Diencephalon (tissue), 1 donor: ENCODE data around the gene KRTAP10-12. TPM values are rescaled to one million over a fixed set of nuclear protein-coding genes. Genes with fewer than 3 reads are reported as not detected.

Experiments used
- small RNA-seq: library from RNA; depleted of rRNA; stranded (forward); fragments of <200 nt; gene quantifications from one replicate; pipeline ENCODE3, GENCODE V24; 2014
- total RNA-seq: library from RNA; depleted of rRNA; stranded (reverse); fragments of >200 nt; gene quantifications from one replicate; pipeline ENCODE4 v1.2.3, GENCODE V29; 2014

Gene KRTAP10-12
- not detected for total RNA-seq

GRCh38 chr21:44697172-44697810, at the start of gene KRTAP10-12:
Gene KRTAP10-12, plus strand, starts transcription at chr21:44697172. Its CDS starts 30 bp downstream, at chr21:44697202.

GRCh38 chr21:44654576-44655175, 42.3 kb upstream of the KRTAP10-12 start, which contains the start of gene KRTAP12-4:
Gene KRTAP12-4, minus strand, starts transcription at chr21:44654659. Its CDS starts 45 bp downstream, at chr21:44654614.

GRCh38 chr21:44657635-44658540, 39.1 kb upstream of the KRTAP10-12 start, which contains the start of gene KRTAP12-3:
Gene KRTAP12-3, plus strand, starts transcription at chr21:44657932. Its CDS starts 48 bp downstream, at chr21:44657980.

GRCh38 chr21:44666401-44667320, 30.3 kb upstream of the KRTAP10-12 start, which contains the start of gene KRTAP12-2:
Gene KRTAP12-2, minus strand, starts transcription at chr21:44666927. Its CDS starts 41 bp downstream, at chr21:44666886.

GRCh38 chr21:44681861-44682579, 15.0 kb upstream of the KRTAP10-12 start, which contains the start of gene KRTAP12-1:
Gene KRTAP12-1, minus strand, starts transcription at chr21:44682163. Its CDS starts 40 bp downstream, at chr21:44682123.

GRCh38 chr21:44711327-44712202, 14.6 kb downstream of the KRTAP10-12 start, which contains the start of gene TSPEAR:
Gene TSPEAR, minus strand, starts transcription at chr21:44711572. Its CDS starts 58 bp downstream, at chr21:44711514.

Small RNA genes lying within 50 kb of the gene (small RNA-seq; reads per million reads assigned to genes)
- not detected for gene KRTAP12-6P

Other genes with a start within 250 kb of the KRTAP10-12 start
- 5.8 TPM for gene LRRC3, start 241.7 kb upstream of the KRTAP10-12 start, total RNA-seq
- gene KRTAP10-1, start 157.0 kb upstream of the KRTAP10-12 start, total RNA-seq, result not detected
- gene KRTAP10-2, start 145.7 kb upstream of the KRTAP10-12 start, total RNA-seq, result not detected
- not detected for gene KRTAP10-3, start 138.4 kb upstream of the KRTAP10-12 start, total RNA-seq
- not detected for gene KRTAP10-4, start 123.4 kb upstream of the KRTAP10-12 start, total RNA-seq
- not detected for gene KRTAP10-5, start 116.6 kb upstream of the KRTAP10-12 start, total RNA-seq
- not detected for gene KRTAP10-6, start 104.7 kb upstream of the KRTAP10-12 start, total RNA-seq
- not detected for gene KRTAP10-7, start 96.6 kb upstream of the KRTAP10-12 start, total RNA-seq
- not detected for gene KRTAP10-8, start 85.1 kb upstream of the KRTAP10-12 start, total RNA-seq
- gene KRTAP10-9, start 70.1 kb upstream of the KRTAP10-12 start, total RNA-seq, result not detected
- gene KRTAP10-10, start 59.8 kb upstream of the KRTAP10-12 start, total RNA-seq, result not detected
- gene KRTAP10-11, start 50.8 kb upstream of the KRTAP10-12 start, total RNA-seq, result not detected
- gene KRTAP12-4, start 42.5 kb upstream of the KRTAP10-12 start, total RNA-seq, result not detected
- not detected for gene KRTAP12-3, start 39.2 kb upstream of the KRTAP10-12 start, total RNA-seq
- not detected for gene KRTAP12-2, start 30.2 kb upstream of the KRTAP10-12 start, total RNA-seq
- gene KRTAP12-1, start 15.0 kb upstream of the KRTAP10-12 start, total RNA-seq, result not detected
- gene TSPEAR, start 14.4 kb downstream of the KRTAP10-12 start, total RNA-seq, result 0.23 TPM
- gene UBE2G2, start 104.6 kb downstream of the KRTAP10-12 start, total RNA-seq, result 74.0 TPM
- gene SUMO3, start 120.9 kb downstream of the KRTAP10-12 start, total RNA-seq, result 109 TPM
- 117 TPM for gene PTTG1IP, start 176.5 kb downstream of the KRTAP10-12 start, total RNA-seq
- gene ITGB2, start 223.7 kb downstream of the KRTAP10-12 start, total RNA-seq, result 15.0 TPM
- gene SLX9, start 242.9 kb downstream of the KRTAP10-12 start, total RNA-seq, result 11.3 TPM